ENCODE data around the gene SH3BP2.

Gene SH3BP2

GRCh38 chr4:2798399-2799223 is 5.7 kb downstream of the SH3BP2 start:
- no peak for DNase-seq (ENCODE audit: low read depth in 1 of 2, low spot score in 1 of 2)
- TF ChIP-seq JUND (IDR thresholded peaks at IDR 0.05; ENCODE audit: low read depth): no peak
- in situ Hi-C loops (cut with HindIII; ENCODE audit: low pct_unique_long_range_greater_than_20kb, low sequenced_read_pairs): no loop called here

DNA sequence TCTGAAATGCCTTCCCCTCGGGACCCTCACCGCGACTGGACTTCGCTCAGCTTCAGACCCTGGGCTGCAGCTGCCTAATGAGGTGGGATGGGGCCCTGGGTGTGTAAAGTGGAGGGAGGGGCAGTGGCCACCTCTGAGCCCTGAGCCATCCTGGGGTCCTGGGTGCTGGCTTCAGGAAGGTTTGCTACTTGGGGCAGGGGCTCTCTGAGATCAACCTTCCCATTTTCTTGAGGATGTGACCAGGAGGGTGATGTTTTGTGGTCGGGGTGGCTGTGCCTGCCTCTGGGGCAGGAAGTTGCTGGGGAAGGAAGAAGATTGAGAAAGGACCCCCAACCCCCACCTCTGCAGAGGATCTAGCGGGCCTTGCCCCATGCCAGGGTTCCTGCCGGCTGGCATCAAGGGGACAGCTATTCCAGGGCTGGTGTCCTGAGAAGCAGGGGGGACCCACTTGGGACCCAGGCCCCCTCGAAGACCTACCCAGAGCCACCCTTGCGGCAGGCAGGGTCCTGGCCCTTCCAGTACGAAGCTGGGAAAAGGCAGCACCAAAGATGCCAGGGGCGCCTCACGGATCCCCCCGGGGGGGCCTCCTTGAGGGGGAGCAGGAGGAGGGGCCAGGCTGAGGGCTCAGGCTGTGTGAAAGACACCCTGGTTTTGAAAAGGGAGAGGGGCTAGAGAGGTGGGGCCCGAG is 6.5 kb downstream of the SH3BP2 start:
- in situ Hi-C loops (cut with HindIII; ENCODE audit: low pct_unique_long_range_greater_than_20kb, low sequenced_read_pairs): no loop called here
- DNase-seq (ENCODE audit: low read depth in 1 of 2, low spot score in 1 of 2): no peak
- TF ChIP-seq JUND (IDR thresholded peaks at IDR 0.05; ENCODE audit: low read depth): no peak

DNA sequence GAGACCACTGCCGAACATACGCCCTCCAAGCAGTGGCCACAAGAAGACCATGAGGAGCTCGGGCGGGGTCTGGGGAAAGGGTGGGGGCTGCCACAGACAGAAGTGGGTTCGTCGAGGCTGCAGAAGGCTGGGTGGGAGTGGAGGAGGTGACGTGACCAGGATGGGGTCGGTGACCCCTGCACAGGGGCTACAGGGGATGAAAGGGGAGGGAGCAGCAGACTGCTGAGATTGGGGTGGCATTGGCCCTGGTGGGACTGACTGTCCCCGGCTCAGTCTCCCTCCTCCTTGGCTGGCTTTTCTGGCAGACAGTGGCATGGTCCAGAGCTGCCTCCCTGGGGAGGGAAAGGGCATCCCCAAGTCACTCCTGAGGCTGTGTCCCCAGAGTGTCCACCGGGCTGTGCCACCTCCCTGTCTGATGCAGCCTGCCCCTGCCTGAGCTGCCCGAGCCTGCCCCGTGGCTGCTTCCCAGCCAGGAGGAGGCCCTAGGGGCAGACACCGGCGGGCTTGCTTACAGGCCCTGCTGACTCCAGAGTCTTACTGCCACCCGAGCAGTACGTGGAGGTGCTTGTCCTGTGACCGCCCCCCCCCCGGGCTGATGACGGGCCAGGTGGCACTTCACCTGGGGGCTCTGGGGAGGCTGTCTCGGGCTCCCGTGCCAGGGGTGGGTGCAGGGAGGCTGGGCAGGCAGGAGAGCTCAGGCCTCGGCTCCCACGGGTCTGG is 7.2 kb downstream of the SH3BP2 start:
- TF ChIP-seq JUND (IDR thresholded peaks at IDR 0.05; ENCODE audit: low read depth): no peak
- in situ Hi-C loops (cut with HindIII; ENCODE audit: low pct_unique_long_range_greater_than_20kb, low sequenced_read_pairs): no loop called here
- no peak for DNase-seq (ENCODE audit: low read depth in 1 of 2, low spot score in 1 of 2)

GRCh38 chr4:2800691-2801596 is 8.1 kb downstream of the SH3BP2 start:
- no peak for DNase-seq (ENCODE audit: low read depth in 1 of 2, low spot score in 1 of 2)
- in situ Hi-C loops (cut with HindIII; ENCODE audit: low pct_unique_long_range_greater_than_20kb, low sequenced_read_pairs): no loop called here
- no peak for TF ChIP-seq JUND (IDR thresholded peaks at IDR 0.05; ENCODE audit: low read depth)

- TF ChIP-seq JUND (IDR thresholded peaks at IDR 0.05; ENCODE audit: low read depth): no peak
- in situ Hi-C loops (cut with HindIII; ENCODE audit: low pct_unique_long_range_greater_than_20kb, low sequenced_read_pairs): no loop called here
- DNase-seq (ENCODE audit: low read depth in 1 of 2, low spot score in 1 of 2): no peak
Observed at GRCh38 chr4:2802618-2803531, 10.0 kb downstream of the SH3BP2 start.

GRCh38 chr4:2803624-2804448 is 11.0 kb downstream of the SH3BP2 start:
- DNase-seq (ENCODE audit: low read depth in 1 of 2, low spot score in 1 of 2): no peak
- in situ Hi-C loops (cut with HindIII; ENCODE audit: low pct_unique_long_range_greater_than_20kb, low sequenced_read_pairs): no loop called here

GRCh38 chr4:2804449-2804972 is 11.6 kb downstream of the SH3BP2 start:
- in situ Hi-C loops (cut with HindIII; ENCODE audit: low pct_unique_long_range_greater_than_20kb, low sequenced_read_pairs): no loop called here
- no peak for DNase-seq (ENCODE audit: low read depth in 1 of 2, low spot score in 1 of 2)
- TF ChIP-seq JUND (IDR thresholded peaks at IDR 0.05; ENCODE audit: low read depth): no peak

More at GRCh38 chr4:2803624-2804448, 11.0 kb downstream of the SH3BP2 start:
- no peak for TF ChIP-seq JUND (IDR thresholded peaks at IDR 0.05; ENCODE audit: low read depth)

GRCh38 chr4:2804973-2805501 is 12.2 kb downstream of the SH3BP2 start:
- TF ChIP-seq JUND (IDR thresholded peaks at IDR 0.05; ENCODE audit: low read depth): no peak

GRCh38 chr4:2805712-2806389 is 13.0 kb downstream of the SH3BP2 start:
- in situ Hi-C loops (cut with HindIII; ENCODE audit: low pct_unique_long_range_greater_than_20kb, low sequenced_read_pairs): no loop called here
- TF ChIP-seq JUND (IDR thresholded peaks at IDR 0.05; ENCODE audit: low read depth): no peak
- no peak for DNase-seq (ENCODE audit: low read depth in 1 of 2, low spot score in 1 of 2)

More at GRCh38 chr4:2804973-2805501, 12.2 kb downstream of the SH3BP2 start:
- in situ Hi-C loops (cut with HindIII; ENCODE audit: low pct_unique_long_range_greater_than_20kb, low sequenced_read_pairs): no loop called here
- no peak for DNase-seq (ENCODE audit: low read depth in 1 of 2, low spot score in 1 of 2)

Data from T47D (cell line).